Small intestine (tissue), 7 donors: ENCODE measurements around the gene MET. TPM values are rescaled to one million over a fixed set of nuclear protein-coding genes. Genes with fewer than 3 reads are reported as not detected.
"Not testable (repeated sequence)": the region's sequence is repeated elsewhere in the genome, so short reads cannot be mapped to it uniquely, and the experiment has no call there.

ENCODE experiments used
- DNase-seq, 2 donors: peaks; one replicate each; pipeline versions ENCODE4 v3.0.0 to v3.0.0-alpha.2; 2013
- FAIRE-seq: peaks from 2 replicates; lab custom pipeline; 2012; peaks lifted over from hg19 to GRCh38; lab: Jason Lieb, UNC
- H3K27ac ChIP-seq, 3 donors: one replicate each; pipeline ENCODE4 v1.5.1; 2013; ENCODE audit warnings: low read length in 2 of 3, mild to moderate bottlenecking in 2 of 3, control low read depth in 1 of 3, inconsistent platforms in 1 of 3, low read depth in 1 of 3, moderate library complexity in 1 of 3
- H3K27me3 ChIP-seq, 3 donors: one replicate each; pipeline ENCODE4 v1.6.1; 2013; ENCODE audit warnings: low read length in 3 of 3, inconsistent platforms in 1 of 3; ENCODE audit not compliant: control insufficient read depth in 3 of 3, insufficient read depth in 3 of 3
- H3K36me3 ChIP-seq, 3 donors: one replicate each; pipeline ENCODE4 v1.6.1; 2013; ENCODE audit warnings: low read length in 3 of 3, inconsistent platforms in 1 of 3, low read depth in 1 of 3, mild to moderate bottlenecking in 1 of 3, moderate library complexity in 1 of 3; ENCODE audit not compliant: control insufficient read depth in 3 of 3, insufficient read depth in 2 of 3
- H3K4me1 ChIP-seq, 3 donors: one replicate each; pipeline ENCODE4 v1.6.1; 2013; ENCODE audit warnings: low read length in 2 of 3, inconsistent platforms in 1 of 3, low read depth in 1 of 3, mild to moderate bottlenecking in 1 of 3, moderate library complexity in 1 of 3; ENCODE audit not compliant: control insufficient read depth in 3 of 3, insufficient read depth in 2 of 3
- H3K4me3 ChIP-seq, 3 donors: one replicate each; pipeline ENCODE4 v1.5.1; 2013; ENCODE audit warnings: low read length in 3 of 3, control low read depth in 1 of 3, inconsistent platforms in 1 of 3, low read depth in 1 of 3, mild to moderate bottlenecking in 1 of 3, moderate library complexity in 1 of 3
- H3K9me3 ChIP-seq, 2 donors: one replicate each; pipeline ENCODE4 v1.6.1; 2013; ENCODE audit warnings: low read depth in 1 of 2, low read length in 1 of 2; ENCODE audit not compliant: control insufficient read depth in 2 of 2, insufficient read depth in 1 of 2
- WGBS, 3 donors: extraction: QIAGEN DNeasy Blood & Tissue Kit; methylation state at CpG; one replicate each; pipeline ENCODE4 v1.1.7; 2013; 5-methylcytosine and 5-hydroxymethylcytosine counted together
- polyA plus RNA-seq, 4 donors: library from polyadenylated mRNA; stranded (reverse) in 3 of 4; unstranded in 1 of 4; fragments of 200-250 nt in 3 of 4; fragments of 120-200 nt in 1 of 4; gene quantifications; one replicate each; pipeline versions ENCODE4 v1.2.1 to v1.2.3, GENCODE V29; 2013
- donor health status: healthy with polysubstance abuse.
- donor health status: control.
- donor health status: control.
- donor health status: Bipolar disorder and iron deficiency.
- donor health status: healthy.

The MET gene
- polyA plus RNA-seq, 4 donors = 2.7 to 13.4 (median 8.2) TPM

- H3K4me3 ChIP-seq = no peak overlapping the region
- no peaks in the 10 kb centered on the region for H3K27me3 ChIP-seq
- H3K36me3 ChIP-seq = no peaks in the 10 kb centered on the region
- no peak for DNase-seq
- 73 to 83% (median 75%) methylated on average over 13 of the region's 13 CpGs for WGBS, 3 donors
- H3K9me3 ChIP-seq = no peaks in the 10 kb centered on the region
- no peak for FAIRE-seq
- peaks cover 0 to 21% (median 0%) of the 10 kb centered on the region in 3 donors for H3K4me1 ChIP-seq
- no peak overlapping the region for H3K27ac ChIP-seq
These were observed 38.6 kb upstream of the MET start for GRCh38 chr7:116633131-116633988.

GRCh38 chr7:116636997-116637396, 35.0 kb upstream of the MET start:
- DNase-seq (no peak), FAIRE-seq (no peak)
- H3K27me3 ChIP-seq = no peaks in the 10 kb centered on the region
- no peaks in the 10 kb centered on the region for H3K4me1 ChIP-seq
- 80 to 83% (median 80%) methylated on average over 4 of the region's 4 CpGs for WGBS, 3 donors
- H3K36me3 ChIP-seq = no peaks in the 10 kb centered on the region
- H3K9me3 ChIP-seq = peaks cover 0 to 3% of the 10 kb centered on the region in 2 donors
- H3K27ac ChIP-seq = no peak overlapping the region
- no peak overlapping the region for H3K4me3 ChIP-seq

- not testable (repeated sequence) for FAIRE-seq, H3K27ac ChIP-seq, DNase-seq, H3K4me1 ChIP-seq, H3K9me3 ChIP-seq, H3K4me3 ChIP-seq, H3K36me3 ChIP-seq, H3K27me3 ChIP-seq
- 97% methylated on average over 27 to 29 of the region's 29 CpGs for WGBS, 3 donors
These were observed 33.4 kb upstream of the MET start for GRCh38 chr7:116638592-116638991.

GRCh38 chr7:116641551-116642153, 30.3 kb upstream of the MET start:
- FAIRE-seq (peak; percentile 80), DNase-seq (no peak)
- no peaks in the 10 kb centered on the region for H3K4me1 ChIP-seq
- H3K9me3 ChIP-seq = peaks cover 0 to 3% of the 10 kb centered on the region in 2 donors
- no peaks in the 10 kb centered on the region for H3K36me3 ChIP-seq
- WGBS, 3 donors = 89 to 98% (median 95%) methylated on average over 2 of the region's 2 CpGs
- H3K27ac ChIP-seq = no peak overlapping the region
- no peaks in the 10 kb centered on the region for H3K27me3 ChIP-seq
- no peak overlapping the region for H3K4me3 ChIP-seq

GRCh38 chr7:116643148-116643547, 28.8 kb upstream of the MET start:
- not testable (repeated sequence) for H3K27ac ChIP-seq, H3K9me3 ChIP-seq, FAIRE-seq, DNase-seq, H3K36me3 ChIP-seq, H3K4me1 ChIP-seq, H3K27me3 ChIP-seq, H3K4me3 ChIP-seq
- 74 to 89% (median 78%) methylated on average over 4 of the region's 4 CpGs for WGBS, 3 donors

- WGBS, 3 donors = 78 to 88% (median 86%) methylated on average over 6 of the region's 6 CpGs
- no peaks in the 10 kb centered on the region for H3K4me1 ChIP-seq
- FAIRE-seq = no peak
These were observed 27.4 kb upstream of the MET start for GRCh38 chr7:116644628-116645027.

GRCh38 chr7:116647290-116647689, 24.7 kb upstream of the MET start:
- 68 to 73% (median 69%) methylated on average over 2 of the region's 2 CpGs for WGBS, 3 donors
- FAIRE-seq = no peak
- Histone ChIP-seq H3K27ac (no peak overlapping the region), H3K9me3 (no peaks in the 10 kb centered on the region), H3K4me3 (no peak overlapping the region), H3K27me3 (no peaks in the 10 kb centered on the region), H3K4me1 (no peaks in the 10 kb centered on the region), H3K36me3 (no peaks in the 10 kb centered on the region)
- no peak for DNase-seq

More at GRCh38 chr7:116644628-116645027, 27.4 kb upstream of the MET start:
- H3K4me3 ChIP-seq = no peak overlapping the region
- no peaks in the 10 kb centered on the region for H3K36me3 ChIP-seq
- H3K27me3 ChIP-seq = no peaks in the 10 kb centered on the region
- no peak overlapping the region for H3K27ac ChIP-seq
- no peaks in the 10 kb centered on the region for H3K9me3 ChIP-seq
- DNase-seq = no peak

- no peaks in the 10 kb centered on the region for H3K36me3 ChIP-seq
- FAIRE-seq = no peak
- DNase-seq = no peak
- no peaks in the 10 kb centered on the region for H3K9me3 ChIP-seq
- H3K27me3 ChIP-seq = no peaks in the 10 kb centered on the region
- WGBS, 3 donors = 74 to 79% (median 77%) methylated on average over 2 of the region's 2 CpGs
- H3K4me3 ChIP-seq = no peak overlapping the region
- no peak overlapping the region for H3K27ac ChIP-seq
- no peaks in the 10 kb centered on the region for H3K4me1 ChIP-seq
These were observed 24.1 kb upstream of the MET start for GRCh38 chr7:116647861-116648260.
